Activated CD4-positive, CD25-positive, alpha-beta regulatory T cell treated with anti-CD3 and anti-CD28 coated beads, Interleukin-2, amount 50 U/mL, for 16 hours (primary cell): Measurements from ENCODE around the gene MEOX1.
"Not testable (repeated sequence)": the region's sequence is repeated elsewhere in the genome, so short reads cannot be mapped to it uniquely, and the experiment has no call there.

Source experiments
- DNase-seq: peaks from one replicate; pipeline ENCODE4 v3.0.0-alpha.2; 2020; ENCODE audit warnings: low read depth, low spot score

Gene MEOX1

GRCh38 chr17:43661699-43662412, at the start of gene MEOX1:
TSS of gene MEOX1 (minus strand) at chr17:43661922. CDS start at chr17:43661534, 388 bp downstream.
- DNase-seq, result no peak

GRCh38 chr17:43710101-43710500, 48.4 kb upstream of the MEOX1 start:
- DNase-seq, result no peak

- DNase-seq, result no peak
Observed at GRCh38 chr17:43709210-43709609, 47.5 kb upstream of the MEOX1 start.

- DNase-seq, result no peak
Observed at GRCh38 chr17:43707184-43707583, 45.5 kb upstream of the MEOX1 start.

DNA sequence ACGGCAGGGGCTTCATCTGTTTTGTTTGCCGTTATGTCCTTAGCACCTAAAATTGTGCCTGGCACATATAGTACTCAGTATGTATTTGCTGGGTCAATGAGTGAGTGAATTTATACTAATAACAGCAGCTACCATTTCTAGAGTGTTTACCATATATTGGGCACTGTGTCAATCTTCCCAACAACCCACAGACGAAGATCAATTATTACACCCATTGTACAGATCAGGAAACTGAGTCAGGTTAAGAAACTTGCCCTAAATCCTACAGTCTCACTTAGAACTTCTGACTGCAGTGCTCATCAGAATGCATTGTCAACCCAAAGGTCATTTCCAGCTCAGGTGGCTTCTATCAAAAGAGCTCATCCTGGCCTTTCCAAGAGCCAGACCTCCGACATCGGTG, 44.5 kb upstream of the MEOX1 start:
- no peak for DNase-seq

GRCh38 chr17:43703630-43704029, 41.9 kb upstream of the MEOX1 start:
- no peak for DNase-seq

- no peak for DNase-seq
Observed at GRCh38 chr17:43702637-43703036, 40.9 kb upstream of the MEOX1 start.

GRCh38 chr17:43701318-43701743, 39.6 kb upstream of the MEOX1 start:
- DNase-seq, result no peak

- DNase-seq, result no peak
Observed at GRCh38 chr17:43699438-43699756, 37.7 kb upstream of the MEOX1 start.

DNA sequence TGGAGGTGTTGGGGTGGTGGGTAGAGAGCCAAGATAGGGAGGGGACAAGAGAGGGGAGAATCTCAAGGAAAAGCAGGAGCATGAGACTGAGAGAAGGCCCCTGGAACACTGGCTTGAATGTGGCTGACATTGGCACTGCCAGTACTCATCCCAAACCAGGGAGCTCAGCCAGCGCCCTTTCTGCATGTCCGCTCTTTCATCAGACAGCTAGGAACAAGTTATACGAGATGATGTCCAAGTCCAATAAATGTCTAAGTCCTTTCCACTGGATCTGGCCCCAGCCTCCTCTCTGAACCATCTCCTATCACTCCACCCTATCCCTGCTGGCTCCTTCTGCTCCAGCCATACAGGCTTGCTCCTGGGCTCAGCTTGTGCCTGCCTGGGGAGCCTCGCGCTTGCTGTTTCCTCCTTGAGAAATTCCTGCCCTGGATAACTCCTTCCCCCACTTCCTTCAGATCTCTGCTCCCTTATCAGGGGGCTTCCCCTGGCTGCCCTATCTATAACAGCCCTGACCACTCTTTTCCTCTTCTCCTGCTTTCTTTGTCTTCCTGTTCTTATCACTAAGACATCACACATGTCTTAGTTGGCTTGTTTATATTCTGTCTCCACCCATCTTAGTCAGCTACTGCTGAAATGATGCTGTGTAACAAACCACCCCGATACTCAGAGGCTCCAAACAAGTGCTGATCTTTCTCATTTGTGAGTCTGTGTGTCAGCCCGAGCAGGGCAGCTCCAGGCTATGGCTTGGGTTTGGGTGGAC, 37.1 kb upstream of the MEOX1 start:
- no peak for DNase-seq

- DNase-seq, result no peak
Observed at GRCh38 chr17:43697937-43698336, 36.2 kb upstream of the MEOX1 start.

- no peak for DNase-seq
Observed at GRCh38 chr17:43696891-43697290, 35.2 kb upstream of the MEOX1 start.

DNA sequence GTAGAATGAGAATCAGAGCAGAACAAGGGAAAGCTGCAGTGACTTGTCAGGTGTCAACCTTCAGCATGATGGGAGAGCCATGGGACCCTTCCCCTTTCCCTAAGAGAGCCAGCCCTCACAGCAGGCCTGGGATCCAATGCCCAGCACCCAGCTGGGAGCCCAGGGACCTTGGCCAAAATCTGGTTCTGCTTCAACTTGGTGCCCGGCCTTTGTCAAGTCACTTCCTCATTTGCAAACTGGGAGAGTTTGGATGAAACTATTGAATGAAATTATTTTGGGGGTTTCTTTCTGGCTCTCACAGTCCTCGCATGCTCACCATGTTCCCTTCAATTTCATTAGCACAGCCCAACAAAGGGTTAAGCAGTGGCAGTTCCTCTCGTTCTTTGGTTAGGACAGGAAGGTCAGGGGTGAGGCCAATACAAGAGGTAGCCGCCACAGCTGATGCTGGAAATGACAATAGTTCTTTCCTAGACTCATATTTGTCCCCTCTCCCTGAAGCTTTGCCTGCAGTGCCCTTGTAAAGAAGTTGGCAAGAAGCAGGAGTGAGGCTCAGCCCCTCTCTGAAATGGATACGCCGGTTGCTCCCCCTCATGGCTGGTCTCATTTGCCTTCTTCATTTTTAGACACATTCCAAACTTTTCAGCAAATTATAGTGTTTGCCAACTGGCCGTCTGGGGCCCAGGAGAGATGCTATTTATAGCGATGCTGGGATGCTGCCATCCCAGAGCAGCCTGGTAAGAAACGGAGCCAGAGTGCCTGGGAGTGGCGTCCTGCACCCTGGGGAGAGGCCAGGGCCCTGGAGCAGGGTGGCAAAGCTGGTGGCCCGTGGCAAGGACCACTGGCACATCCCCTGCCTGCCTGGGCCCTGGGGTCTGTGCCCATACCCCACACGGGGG, 34.5 kb upstream of the MEOX1 start:
- DNase-seq, result no peak

DNA sequence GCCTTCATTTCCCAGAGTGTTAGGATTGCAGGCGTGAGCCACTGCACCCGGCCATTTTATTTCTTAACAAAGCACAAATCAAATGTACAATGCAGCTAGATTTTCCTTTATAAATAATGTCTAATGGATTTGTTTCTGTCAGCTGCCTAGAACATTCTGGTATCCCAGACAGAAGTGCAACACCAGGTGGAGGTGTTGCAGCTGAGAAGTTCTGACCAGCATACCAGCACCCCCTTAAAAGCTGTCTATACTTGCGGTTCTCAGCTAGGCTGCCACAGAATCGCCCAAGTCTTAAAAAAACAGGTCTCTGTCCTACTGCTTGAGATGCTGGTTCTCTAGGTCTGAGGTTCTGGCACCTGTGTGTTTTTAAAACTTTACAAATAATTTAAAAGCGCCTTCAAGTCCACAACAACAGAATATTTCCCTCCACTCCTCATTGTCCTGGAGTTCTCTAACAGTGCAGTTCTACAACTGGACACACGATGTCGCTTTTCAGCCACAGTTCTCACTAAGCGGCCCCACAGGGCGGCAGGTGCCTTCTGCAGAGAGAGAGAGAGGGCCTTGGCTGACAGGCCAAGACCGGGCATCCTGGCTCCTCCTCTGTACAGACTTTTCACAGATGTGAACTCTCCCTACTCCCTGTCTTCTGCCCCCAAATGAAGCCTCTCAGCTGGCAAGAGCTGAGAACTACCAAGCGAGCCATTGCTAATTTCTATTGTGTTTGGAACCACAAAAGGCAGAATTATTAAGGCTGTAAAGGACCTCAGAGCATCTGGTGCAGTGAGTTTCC, 32.6 kb upstream of the MEOX1 start:
- DNase-seq, result peak; percentile 61

DNA sequence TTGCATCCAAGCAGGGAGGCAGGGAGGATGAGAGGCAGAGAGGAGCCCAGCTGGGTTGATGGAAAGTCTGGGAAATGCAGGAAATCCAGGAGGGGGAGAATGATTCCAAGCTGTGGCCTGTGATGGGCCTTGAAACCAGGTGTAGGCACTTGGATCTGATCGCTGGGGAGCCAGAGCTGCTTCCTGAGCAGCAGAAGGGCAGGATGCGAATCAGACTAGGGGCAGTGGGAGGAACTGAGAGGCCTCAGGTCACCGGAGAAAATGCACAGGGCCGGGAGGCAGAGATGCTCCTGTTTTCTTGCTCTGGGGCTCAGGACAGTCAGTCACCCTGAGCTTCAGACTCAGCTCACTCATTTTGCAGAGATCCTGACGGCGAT, 29.6 kb upstream of the MEOX1 start:
- DNase-seq, result no peak

- no peak for DNase-seq
Observed at GRCh38 chr17:43690624-43691316, 29.0 kb upstream of the MEOX1 start.

GRCh38 chr17:43689814-43690213, 28.1 kb upstream of the MEOX1 start:
- no peak for DNase-seq

- no peak for DNase-seq
Observed at GRCh38 chr17:43689131-43689530, 27.4 kb upstream of the MEOX1 start.

DNA sequence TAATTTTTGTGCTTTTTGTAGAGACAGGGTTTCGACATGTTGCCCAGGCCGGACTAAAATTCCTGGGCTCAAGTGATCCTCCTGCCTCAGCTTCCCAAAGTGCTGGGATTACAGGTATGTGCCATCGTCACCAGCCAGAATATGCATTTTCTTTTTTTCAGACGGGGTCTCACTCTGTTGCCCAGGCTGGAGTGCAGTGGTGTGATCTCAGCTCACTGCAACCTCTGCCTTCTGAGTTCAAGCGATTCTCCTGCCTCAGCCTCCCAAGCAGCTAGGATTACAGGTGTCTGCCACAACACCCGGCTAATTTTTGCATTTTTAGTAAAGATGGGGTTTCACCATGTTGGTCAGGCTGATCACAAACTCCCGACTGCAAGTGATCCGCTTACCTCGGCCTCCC, 25.2 kb upstream of the MEOX1 start:
- DNase-seq, result not testable (repeated sequence)

DNA sequence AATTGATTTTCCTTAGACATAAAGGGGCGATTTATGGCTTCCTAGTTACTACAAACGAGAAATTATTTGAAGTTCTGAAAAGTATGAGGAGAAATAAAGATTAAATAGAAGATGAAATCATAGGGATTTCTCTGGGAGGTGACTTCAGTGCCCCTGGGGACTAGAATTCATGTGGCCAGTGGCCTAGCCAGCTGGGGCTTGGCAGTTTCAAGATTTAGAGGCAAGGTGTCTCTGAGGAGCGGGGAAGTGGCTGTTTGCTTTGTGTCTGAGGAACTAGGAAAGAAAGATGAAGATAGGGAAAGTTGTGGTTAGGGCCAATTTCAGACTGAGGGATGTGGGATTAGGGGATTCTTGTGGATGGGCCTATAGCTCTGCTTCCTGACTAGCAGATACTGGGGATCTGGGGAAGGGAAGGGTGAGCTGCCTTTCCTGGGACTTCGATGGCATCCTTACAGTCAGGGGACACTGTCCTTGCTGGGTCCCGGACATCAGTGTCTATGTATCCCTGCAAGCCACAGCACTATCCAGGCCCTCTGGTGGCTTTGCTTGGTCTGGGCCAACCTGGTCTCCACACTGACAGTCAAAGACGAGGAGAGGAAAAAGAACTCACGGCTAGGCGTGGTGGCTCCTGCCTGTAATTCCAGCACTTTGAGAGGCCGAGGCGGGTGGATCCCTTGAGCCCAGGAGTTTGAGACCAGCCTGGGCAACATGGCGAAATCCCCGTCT, 22.4 kb upstream of the MEOX1 start:
- no peak for DNase-seq
